H9 (cell line): ENCODE data around the gene AP3D1. TPM values are rescaled to one million over a fixed set of nuclear protein-coding genes. Genes with fewer than 3 reads are reported as not detected.
A peak's percentile ranks its signal among the peaks of the same experiment; 100 is the strongest.

Experiments used
- DNase-seq: peaks from one replicate; pipeline ENCODE4 v3.0.0-alpha.2; 2017
- H2AFZ ChIP-seq: one replicate; pipeline ENCODE4 v1.6.1; 2013; ENCODE audit warnings: mild to moderate bottlenecking, low read length, control low read depth, moderate library complexity
- H2AK5ac ChIP-seq: 2 replicates; pipeline ENCODE4 v1.6.1; 2013; ENCODE audit warnings: low read length, control low read depth, mixed read lengths; ENCODE audit not compliant: insufficient read length
- H2BK120ac ChIP-seq: one replicate; pipeline ENCODE4 v1.6.1; 2013; ENCODE audit warnings: low read depth, mild to moderate bottlenecking, low read length, control low read depth, inconsistent platforms; ENCODE audit not compliant: poor library complexity, severe bottlenecking
- H2BK12ac ChIP-seq: 2 replicates; pipeline ENCODE4 v1.6.1; 2013; ENCODE audit warnings: low read length, control low read depth, mixed read lengths, low read depth; ENCODE audit not compliant: insufficient read length
- H2BK15ac ChIP-seq: 2 replicates; pipeline ENCODE4 v1.6.1; 2013; ENCODE audit warnings: low read depth, low read length, control low read depth
- H2BK20ac ChIP-seq: one replicate; pipeline ENCODE4 v1.6.1; 2013; ENCODE audit warnings: low read depth, mild to moderate bottlenecking, low read length, control low read depth, inconsistent platforms; ENCODE audit not compliant: poor library complexity, severe bottlenecking
- H2BK5ac ChIP-seq: 2 replicates; pipeline ENCODE4 v1.6.1; 2013; ENCODE audit warnings: low read length, control low read depth, mixed read lengths; ENCODE audit not compliant: insufficient read length
- H3K14ac ChIP-seq: 2 replicates; pipeline ENCODE4 v1.6.1; 2013; ENCODE audit warnings: low read length, control low read depth; ENCODE audit not compliant: insufficient read depth
- H3K18ac ChIP-seq: 2 replicates; pipeline ENCODE4 v1.6.1; 2013; ENCODE audit warnings: low read depth, mild to moderate bottlenecking, mixed read lengths, low read length, control low read depth; ENCODE audit not compliant: insufficient read length
- H3K23ac ChIP-seq: 2 replicates; pipeline ENCODE4 v1.6.1; 2013; ENCODE audit warnings: low read length, control low read depth, mixed read lengths, low read depth; ENCODE audit not compliant: insufficient read length
- H3K23me2 ChIP-seq: 2 replicates; pipeline ENCODE4 v1.6.1; 2013; ENCODE audit warnings: low read depth, mild to moderate bottlenecking, mixed read lengths, low read length, control low read depth; ENCODE audit not compliant: insufficient read length, poor library complexity, severe bottlenecking
- H3K27ac ChIP-seq: 2 replicates; pipeline ENCODE4 v1.5.1; 2013; ENCODE audit warnings: low read length, control low read depth, mixed read lengths, low read depth; ENCODE audit not compliant: insufficient read length
- H3K27me3 ChIP-seq: 2 replicates; pipeline ENCODE4 v1.6.1; 2013; ENCODE audit warnings: low read length, control low read depth, inconsistent platforms; ENCODE audit not compliant: insufficient read depth
- H3K4ac ChIP-seq: 2 replicates; pipeline ENCODE4 v1.6.1; 2013; ENCODE audit warnings: low read depth, mild to moderate bottlenecking, control low read depth, inconsistent platforms, low read length, moderate library complexity
- H3K4me1 ChIP-seq: 2 replicates; pipeline ENCODE4 v1.6.1; 2013; ENCODE audit warnings: low read length, control low read depth, inconsistent platforms; ENCODE audit not compliant: insufficient read depth
- H3K4me2 ChIP-seq: 2 replicates; pipeline ENCODE4 v1.6.1; 2013; ENCODE audit warnings: low read length, control low read depth, mixed read lengths; ENCODE audit not compliant: insufficient read length, insufficient read depth
- H3K56ac ChIP-seq: 2 replicates; pipeline ENCODE4 v1.6.1; 2013; ENCODE audit warnings: low read depth, mild to moderate bottlenecking, mixed read lengths, low read length, control low read depth; ENCODE audit not compliant: insufficient read length
- H3K79me1 ChIP-seq: 2 replicates; pipeline ENCODE4 v1.6.1; 2013; ENCODE audit warnings: low read depth, mild to moderate bottlenecking, moderate library complexity, low read length, control low read depth, inconsistent platforms; ENCODE audit not compliant: insufficient read depth, poor library complexity, severe bottlenecking
- H3K79me2 ChIP-seq: 2 replicates; pipeline ENCODE4 v1.6.1; 2013; ENCODE audit warnings: low read length, control low read depth, inconsistent platforms; ENCODE audit not compliant: insufficient read depth
- H3K9ac ChIP-seq: 2 replicates; pipeline ENCODE4 v1.6.1; 2013; ENCODE audit warnings: low read length, control low read depth, mixed read lengths; ENCODE audit not compliant: insufficient read length; ENCODE audit errors: extremely low read depth
- H3K9me3 ChIP-seq: one replicate; pipeline ENCODE4 v1.6.1; 2013; ENCODE audit warnings: low read depth, low read length, inconsistent platforms; ENCODE audit not compliant: control insufficient read depth
- H3T11ph ChIP-seq: one replicate; pipeline ENCODE4 v1.6.1; 2013; ENCODE audit warnings: mild to moderate bottlenecking, low read length, control low read depth, inconsistent platforms
- H4K20me1 ChIP-seq: one replicate; pipeline ENCODE4 v1.6.1; 2013; ENCODE audit not compliant: control insufficient read depth, insufficient read length, insufficient read depth
- H4K5ac ChIP-seq: 2 replicates; pipeline ENCODE4 v1.6.1; 2013; ENCODE audit warnings: low read depth, mild to moderate bottlenecking, mixed read lengths, low read length, control low read depth; ENCODE audit not compliant: insufficient read length
- H4K8ac ChIP-seq: replicated peaks from 2 replicates; pipeline ENCODE4 v1.6.1; 2013; ENCODE audit warnings: low read length, control low read depth, mixed read lengths, low read depth; ENCODE audit not compliant: insufficient read length
- H4K91ac ChIP-seq: 2 replicates; pipeline ENCODE4 v1.6.1; 2013; ENCODE audit warnings: low read depth, mild to moderate bottlenecking, moderate library complexity, mixed read lengths, low read length, control low read depth; ENCODE audit not compliant: insufficient read length
- H3K27ac Mint-ChIP-seq, 3 experiments: 2 replicates in 2 of 3; 3 replicates in 1 of 3; pipeline ENCODE4 v1.8.0; 2020 to 2021; ENCODE audit warnings: mixed read lengths in 3 of 3, mild to moderate bottlenecking in 1 of 3, moderate library complexity in 1 of 3
- H3K27me3 Mint-ChIP-seq: 2 replicates; pipeline ENCODE4 v1.8.0; 2021; ENCODE audit warnings: low read depth, mild to moderate bottlenecking, moderate library complexity, mixed read lengths
- H3K36me3 Mint-ChIP-seq, 3 experiments: 2 replicates in 2 of 3; 3 replicates in 1 of 3; pipeline ENCODE4 v1.8.0; 2020 to 2021; ENCODE audit warnings: low read depth in 3 of 3, mixed read lengths in 3 of 3; ENCODE audit not compliant: insufficient read depth in 1 of 3
- H3K4me1 Mint-ChIP-seq, 2 experiments: 2 replicates each; pipeline ENCODE4 v1.8.0; 2020; ENCODE audit warnings: mixed read lengths in 2 of 2
- H3K4me3 Mint-ChIP-seq, 2 experiments: 2 replicates in 1 of 2; 3 replicates in 1 of 2; pipeline ENCODE4 v1.8.0; 2020 to 2021; ENCODE audit warnings: mild to moderate bottlenecking in 2 of 2, mixed read lengths in 2 of 2, moderate library complexity in 1 of 2
- H3K9me3 Mint-ChIP-seq, 2 experiments: 2 replicates in 1 of 2; 3 replicates in 1 of 2; pipeline ENCODE4 v1.8.0; 2020; ENCODE audit warnings: mild to moderate bottlenecking in 2 of 2, mixed read lengths in 2 of 2, moderate library complexity in 1 of 2
- WGBS: extraction: QIAGEN DNeasy Blood & Tissue Kit; methylation state at CpG from one replicate; pipeline ENCODE4 v1.1.7; 2013; ENCODE audit warnings: missing lambda C conversion rate, low lambda C conversion rate, mixed read lengths; ENCODE audit not compliant: insufficient read length; ENCODE audit errors: extremely low coverage; 5-methylcytosine and 5-hydroxymethylcytosine counted together
- total RNA-seq: library from RNA; stranded (reverse); gene quantifications from 2 replicates; pipeline ENCODE4 v1.2.1, GENCODE V29; 2021
- TF ChIP-seq, protein P1 (sequence below): fragments of 200-600 bp; sonication (generic); conservative IDR thresholded peaks from 3 replicates; pipeline ENCODE4 v1.8.0; 2021; ENCODE audit warnings: antibody characterized with exemption, mild to moderate bottlenecking

The AP3D1 gene
- total RNA-seq, 1 experiment from 2014 or later, result 142 TPM

GRCh38 chr19:2097203-2097885, 54.0 kb downstream of the AP3D1 start:
- H4K91ac ChIP-seq, result no peak overlapping the region
- no peak overlapping the region for H3K4ac ChIP-seq
- Mint-ChIP-seq H3K4me3 (peak overlapping the region; percentile 69 to 86), H3K27me3 (no peaks in the 10 kb centered on the region; the same call in 1 of the 2 replicates), H3K9me3 (no peaks in the 10 kb centered on the region), H3K4me1 (peaks cover 7 to 8% of the 10 kb centered on the region in 2 experiments; a peak in 3 of 4 replicates), H3K27ac (peak overlapping the region in 2 of 3 experiments; percentile 92 to 97; a peak in 1 of 7 replicates), H3K36me3 (peaks cover 5 to 26% (median 23%) of the 10 kb centered on the region in 3 experiments; a peak in 6 of 7 replicates)
- no peaks in the 10 kb centered on the region for H3K79me1 ChIP-seq
- TF ChIP-seq, protein P1, sequence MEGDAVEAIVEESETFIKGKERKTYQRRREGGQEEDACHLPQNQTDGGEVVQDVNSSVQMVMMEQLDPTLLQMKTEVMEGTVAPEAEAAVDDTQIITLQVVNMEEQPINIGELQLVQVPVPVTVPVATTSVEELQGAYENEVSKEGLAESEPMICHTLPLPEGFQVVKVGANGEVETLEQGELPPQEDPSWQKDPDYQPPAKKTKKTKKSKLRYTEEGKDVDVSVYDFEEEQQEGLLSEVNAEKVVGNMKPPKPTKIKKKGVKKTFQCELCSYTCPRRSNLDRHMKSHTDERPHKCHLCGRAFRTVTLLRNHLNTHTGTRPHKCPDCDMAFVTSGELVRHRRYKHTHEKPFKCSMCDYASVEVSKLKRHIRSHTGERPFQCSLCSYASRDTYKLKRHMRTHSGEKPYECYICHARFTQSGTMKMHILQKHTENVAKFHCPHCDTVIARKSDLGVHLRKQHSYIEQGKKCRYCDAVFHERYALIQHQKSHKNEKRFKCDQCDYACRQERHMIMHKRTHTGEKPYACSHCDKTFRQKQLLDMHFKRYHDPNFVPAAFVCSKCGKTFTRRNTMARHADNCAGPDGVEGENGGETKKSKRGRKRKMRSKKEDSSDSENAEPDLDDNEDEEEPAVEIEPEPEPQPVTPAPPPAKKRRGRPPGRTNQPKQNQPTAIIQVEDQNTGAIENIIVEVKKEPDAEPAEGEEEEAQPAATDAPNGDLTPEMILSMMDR, result no peak
- H3T11ph ChIP-seq, result no peak overlapping the region
- no peaks in the 10 kb centered on the region for H3K23me2 ChIP-seq
- no peak overlapping the region for H3K23ac ChIP-seq
- H3K27ac ChIP-seq, result no peak overlapping the region
- no peak overlapping the region for H2AFZ ChIP-seq
- no peaks in the 10 kb centered on the region for H3K9me3 ChIP-seq
- no peak overlapping the region for H2BK15ac ChIP-seq
- no peaks in the 10 kb centered on the region for H3K27me3 ChIP-seq
- no peak overlapping the region for H4K5ac ChIP-seq
- H3K18ac ChIP-seq, result no peak overlapping the region
- H3K4me1 ChIP-seq, result no peaks in the 10 kb centered on the region
- no peak overlapping the region for H2AK5ac ChIP-seq
- peak overlapping the region; percentile 72 for H3K4me2 ChIP-seq
- H3K79me2 ChIP-seq, result no peaks in the 10 kb centered on the region
- no peak overlapping the region for H3K56ac ChIP-seq
- no peak overlapping the region for H2BK5ac ChIP-seq
- DNase-seq, result no peak
- WGBS, result no CpG with 5 or more reads among the region's 30 CpGs
- no peak overlapping the region for H2BK120ac ChIP-seq
- H2BK12ac ChIP-seq, result no peak overlapping the region
- H3K14ac ChIP-seq, result no peak overlapping the region
- H3K9ac ChIP-seq, result no peak overlapping the region
- H4K8ac ChIP-seq, result no peak overlapping the region
- H2BK20ac ChIP-seq, result no peak overlapping the region
- H4K20me1 ChIP-seq, result no peaks in the 10 kb centered on the region
